RPMI7951 (cell line): ENCODE measurements around the gene TTLL5. TPM values are rescaled to one million over a fixed set of nuclear protein-coding genes. Genes with fewer than 3 reads are reported as not detected.

Experiments
- DNase-seq: peaks from one replicate; pipeline ENCODE4 v3.0.0-alpha.2; 2012; ENCODE audit warnings: low read depth
- total RNA-seq: library from RNA; depleted of rRNA; stranded (reverse); fragments of >200 nt; shearing (Covaris generic); gene quantifications from 2 replicates; pipeline ENCODE4 v1.2.3, GENCODE V29; 2014

TTLL5 gene
- total RNA-seq, 1 experiment from 2014 or later: 16.2 TPM

DNA sequence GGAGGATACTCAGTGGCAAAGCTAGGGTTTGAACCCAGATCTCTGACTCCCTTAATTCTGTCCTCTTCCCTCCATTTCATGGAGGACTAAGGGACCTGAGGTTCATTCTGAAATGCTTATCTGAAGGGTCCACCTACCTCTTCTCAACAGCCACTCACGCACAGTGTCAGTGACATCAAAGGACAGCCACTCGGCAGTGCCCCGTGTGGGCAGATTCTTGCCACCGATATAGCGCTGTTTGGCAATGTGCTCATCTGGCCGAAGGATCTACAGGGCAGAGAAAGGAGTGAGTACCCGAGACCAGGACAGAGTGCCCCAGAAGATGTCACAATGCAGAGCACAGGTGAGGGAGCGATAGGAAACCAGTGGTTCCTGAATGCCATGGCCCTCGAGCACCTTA, 309.9 kb downstream of the TTLL5 start:
- no peak for DNase-seq

DNA sequence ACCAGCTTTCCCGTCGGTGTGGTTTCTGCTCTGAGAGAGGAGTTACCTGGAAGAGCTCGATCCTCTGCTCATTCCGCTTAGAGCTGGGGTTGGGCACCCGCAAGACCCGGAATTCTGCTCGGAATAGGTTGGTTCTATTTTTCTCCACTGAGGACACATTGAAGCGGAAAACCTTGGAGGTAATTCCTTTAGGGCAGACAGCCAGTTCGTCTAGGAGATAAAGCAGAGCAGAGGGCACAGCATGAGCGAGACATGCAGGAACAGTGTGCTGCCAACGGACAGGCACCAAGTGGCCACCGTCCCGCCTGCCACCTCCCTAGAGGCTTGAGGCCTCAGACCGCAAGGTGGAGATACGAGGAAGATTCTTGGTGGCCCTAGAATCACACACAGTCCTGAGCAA, 310.5 kb downstream of the TTLL5 start:
- DNase-seq: no peak

GRCh38 chr14:75972801-75973421, 311.9 kb downstream of the TTLL5 start:
- DNase-seq: no peak

DNA sequence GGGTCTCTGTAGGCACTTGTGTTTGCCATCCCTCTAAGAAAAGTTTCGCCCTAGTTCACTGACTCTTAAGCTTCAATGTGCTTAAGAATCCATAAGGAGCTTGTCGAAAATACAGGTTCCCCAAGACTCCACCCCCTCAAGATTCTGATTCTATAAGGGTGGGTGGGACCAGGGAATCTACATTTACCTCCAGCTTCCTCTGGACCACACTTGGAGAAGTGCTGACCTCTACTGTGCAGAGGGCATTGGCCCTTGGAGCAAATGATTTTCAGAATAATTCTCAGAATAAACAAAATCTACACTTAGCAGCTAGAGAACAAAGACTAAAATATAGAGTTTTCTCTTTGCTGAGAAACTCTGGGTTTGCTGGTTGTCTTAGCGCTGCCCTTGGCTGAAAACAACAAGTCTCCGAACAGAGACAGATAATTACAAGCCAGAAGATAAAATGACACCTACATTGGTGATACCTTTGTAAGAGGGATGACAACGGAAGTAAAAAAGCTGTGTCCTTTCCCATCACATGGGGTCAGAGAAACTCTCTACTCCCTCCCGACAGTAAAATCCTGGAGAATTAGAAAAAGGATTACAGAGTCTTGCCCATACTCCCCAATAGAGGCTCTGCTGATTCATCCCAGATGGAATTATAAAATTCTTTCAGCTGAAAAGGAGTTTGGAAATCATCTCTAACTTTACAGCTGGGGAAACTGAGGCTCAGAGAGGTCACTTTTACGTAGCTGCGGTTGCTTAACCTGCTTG, 316.0 kb downstream of the TTLL5 start:
- DNase-seq: no peak

DNA sequence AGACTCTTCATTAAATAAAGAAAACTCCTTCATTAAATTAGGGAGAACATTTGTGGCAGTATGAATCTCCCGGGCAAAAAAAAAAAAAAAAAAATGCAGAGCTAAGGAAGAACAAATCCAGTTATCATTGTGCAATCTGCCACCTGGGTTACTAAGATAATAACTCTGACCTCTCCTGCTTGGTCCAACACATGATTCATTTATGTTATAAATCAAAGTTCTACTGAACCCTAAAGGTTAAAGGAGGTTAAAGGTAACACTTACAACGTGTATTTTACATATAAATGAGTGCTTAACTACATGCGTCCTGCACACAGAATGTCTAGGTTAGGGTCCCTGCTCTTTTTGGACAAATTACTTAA, 316.5 kb downstream of the TTLL5 start:
- no peak for DNase-seq

DNA sequence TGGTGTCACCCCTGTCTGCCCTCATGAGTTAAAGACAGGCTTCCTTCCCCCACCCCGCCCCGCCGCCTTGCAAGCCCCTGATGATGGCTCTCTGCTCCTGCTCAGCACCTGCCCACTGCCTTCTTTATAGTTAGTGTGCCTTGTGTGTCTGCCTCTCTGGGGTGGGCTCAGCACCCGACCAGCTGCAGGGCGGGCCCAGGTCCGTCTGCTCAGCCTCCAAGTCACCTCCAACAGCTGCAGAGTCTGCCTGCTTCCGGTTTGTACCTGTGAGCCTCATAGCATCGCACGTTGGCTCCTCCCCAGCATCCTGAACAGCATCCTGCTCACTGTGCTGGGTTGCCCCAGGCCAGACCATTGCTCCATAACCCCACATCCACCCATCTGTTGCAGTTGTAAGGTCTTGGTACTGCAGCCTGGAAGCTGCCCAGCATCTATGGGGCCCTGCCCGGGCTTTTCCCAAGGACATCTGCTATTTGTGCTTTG, 317.2 kb downstream of the TTLL5 start:
- peak; percentile 33 for DNase-seq

- DNase-seq: peak; percentile 25
Measured at GRCh38 chr14:75979071-75979571, 318.1 kb downstream of the TTLL5 start.

GRCh38 chr14:75979648-75980565, 318.9 kb downstream of the TTLL5 start:
- DNase-seq: no peak

GRCh38 chr14:75980856-75981255, 319.8 kb downstream of the TTLL5 start:
- DNase-seq: no peak

- DNase-seq: peak; percentile 89
Measured at GRCh38 chr14:75981426-75982265, 320.6 kb downstream of the TTLL5 start, which contains the start of gene TGFB3. TGFB3 (minus strand) TSS chr14:75981995; CDS start chr14:75980893, 1,102 bp downstream.

DNA sequence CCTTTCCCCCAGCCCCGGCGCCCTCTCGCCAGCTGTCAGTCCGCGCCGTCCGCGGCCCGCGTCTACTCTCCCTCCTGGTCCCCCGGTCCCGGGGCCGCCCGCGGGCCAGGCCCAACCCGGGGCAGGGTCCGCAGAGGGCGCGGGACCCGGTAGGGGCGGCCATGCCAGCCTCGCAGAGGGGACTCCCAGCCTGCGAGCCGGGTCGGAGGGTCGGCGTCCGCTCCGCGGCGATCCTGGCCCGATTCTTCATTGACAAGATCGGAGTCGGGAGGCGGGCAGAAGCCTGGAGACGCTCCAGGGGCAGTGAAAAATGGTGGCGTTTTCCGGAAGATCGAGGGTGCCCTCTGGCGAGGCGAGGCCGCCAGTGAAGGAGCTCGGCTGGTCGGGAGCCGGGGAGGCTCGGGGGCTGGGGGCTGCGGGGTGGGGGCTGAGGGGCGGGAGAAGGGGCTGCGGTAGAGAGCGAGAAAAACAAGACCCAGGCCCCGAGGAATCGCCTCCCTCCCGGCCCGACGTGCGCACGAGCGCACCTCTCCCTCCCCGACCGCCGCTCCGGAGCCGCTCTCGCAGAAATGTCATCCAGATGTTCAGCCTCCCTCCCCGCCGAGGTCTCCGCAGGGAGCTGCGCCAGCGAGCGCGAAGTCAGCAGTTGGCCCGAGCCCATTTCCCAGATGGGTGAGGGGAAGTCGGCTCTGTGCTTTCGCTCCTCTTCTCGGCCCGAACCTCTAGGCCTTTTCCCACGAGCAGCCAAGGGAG, 321.4 kb downstream of the TTLL5 start:
- peak; percentile 72 for DNase-seq

DNA sequence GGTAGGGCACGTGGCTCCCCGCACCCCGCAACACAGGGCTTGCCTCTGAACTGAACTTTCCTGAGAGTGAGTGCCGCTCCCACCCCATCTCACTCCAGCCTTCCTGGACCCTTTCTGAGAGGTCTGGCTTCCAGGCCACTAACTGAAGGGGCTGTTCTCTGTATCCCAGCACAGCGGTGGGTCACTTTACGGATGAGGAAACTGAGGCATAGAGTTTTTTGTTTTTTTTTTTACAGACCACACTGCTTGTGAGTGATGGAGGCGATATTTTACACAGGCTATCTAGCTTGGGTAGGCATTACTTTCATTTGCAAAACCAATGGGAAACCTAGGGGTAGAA, 321.9 kb downstream of the TTLL5 start:
- no peak for DNase-seq

DNA sequence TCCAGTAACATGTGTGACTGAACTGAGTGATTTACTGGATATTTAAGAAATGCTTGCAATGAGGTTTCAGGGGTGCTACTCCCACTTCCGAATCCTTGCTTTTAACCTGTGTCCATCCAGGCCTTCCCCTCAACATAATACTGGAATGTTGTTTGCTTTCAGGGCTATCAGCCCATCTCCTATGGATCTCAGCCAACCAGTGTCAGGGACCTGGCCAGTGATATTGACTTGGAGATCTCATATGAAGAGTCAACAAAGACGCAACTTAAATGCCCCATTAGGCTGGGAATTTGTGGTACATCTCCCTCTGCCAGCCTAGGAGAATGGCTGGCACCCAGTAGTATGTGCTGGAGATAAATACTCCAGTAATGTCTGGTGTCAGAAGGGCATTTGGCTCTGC, 323.6 kb downstream of the TTLL5 start:
- DNase-seq: no peak

GRCh38 chr14:75985618-75986438, 324.8 kb downstream of the TTLL5 start, which contains the start of gene IFT43:
IFT43 (plus strand) TSS chr14:75985763; CDS start chr14:75985787, 24 bp downstream.
- peak; percentile 69 for DNase-seq

GRCh38 chr14:75986439-75986765, 325.4 kb downstream of the TTLL5 start:
- no peak for DNase-seq

- DNase-seq: no peak
Measured at GRCh38 chr14:75987201-75987970, 326.3 kb downstream of the TTLL5 start.

- DNase-seq: no peak
Measured at GRCh38 chr14:75989134-75989533, 328.1 kb downstream of the TTLL5 start.

GRCh38 chr14:75990297-75990696, 329.3 kb downstream of the TTLL5 start:
- DNase-seq: no peak

- no peak for DNase-seq
Measured at GRCh38 chr14:75991753-75992152, 330.7 kb downstream of the TTLL5 start.
